H9 (cell line): Measurements from ENCODE around the gene ANGPTL8. TPM values are rescaled to one million over a fixed set of nuclear protein-coding genes. Genes with fewer than 3 reads are reported as not detected.

Experiments
- DNase-seq: peaks from one replicate; pipeline ENCODE4 v3.0.0-alpha.2; 2017
- H2AFZ ChIP-seq: one replicate; pipeline ENCODE4 v1.6.1; 2013; ENCODE audit warnings: mild to moderate bottlenecking, low read length, control low read depth, moderate library complexity
- H2AK5ac ChIP-seq: 2 replicates; pipeline ENCODE4 v1.6.1; 2013; ENCODE audit warnings: low read length, control low read depth, mixed read lengths; ENCODE audit not compliant: insufficient read length
- H2BK120ac ChIP-seq: one replicate; pipeline ENCODE4 v1.6.1; 2013; ENCODE audit warnings: low read depth, mild to moderate bottlenecking, low read length, control low read depth, inconsistent platforms; ENCODE audit not compliant: poor library complexity, severe bottlenecking
- H2BK12ac ChIP-seq: 2 replicates; pipeline ENCODE4 v1.6.1; 2013; ENCODE audit warnings: low read length, control low read depth, mixed read lengths, low read depth; ENCODE audit not compliant: insufficient read length
- H2BK15ac ChIP-seq: 2 replicates; pipeline ENCODE4 v1.6.1; 2013; ENCODE audit warnings: low read depth, low read length, control low read depth
- H2BK20ac ChIP-seq: one replicate; pipeline ENCODE4 v1.6.1; 2013; ENCODE audit warnings: low read depth, mild to moderate bottlenecking, low read length, control low read depth, inconsistent platforms; ENCODE audit not compliant: poor library complexity, severe bottlenecking
- H2BK5ac ChIP-seq: 2 replicates; pipeline ENCODE4 v1.6.1; 2013; ENCODE audit warnings: low read length, control low read depth, mixed read lengths; ENCODE audit not compliant: insufficient read length
- H3K14ac ChIP-seq: 2 replicates; pipeline ENCODE4 v1.6.1; 2013; ENCODE audit warnings: low read length, control low read depth; ENCODE audit not compliant: insufficient read depth
- H3K18ac ChIP-seq: 2 replicates; pipeline ENCODE4 v1.6.1; 2013; ENCODE audit warnings: low read depth, mild to moderate bottlenecking, mixed read lengths, low read length, control low read depth; ENCODE audit not compliant: insufficient read length
- H3K23ac ChIP-seq: 2 replicates; pipeline ENCODE4 v1.6.1; 2013; ENCODE audit warnings: low read length, control low read depth, mixed read lengths, low read depth; ENCODE audit not compliant: insufficient read length
- H3K23me2 ChIP-seq: 2 replicates; pipeline ENCODE4 v1.6.1; 2013; ENCODE audit warnings: low read depth, mild to moderate bottlenecking, mixed read lengths, low read length, control low read depth; ENCODE audit not compliant: insufficient read length, poor library complexity, severe bottlenecking
- H3K27ac ChIP-seq: 2 replicates; pipeline ENCODE4 v1.5.1; 2013; ENCODE audit warnings: low read length, control low read depth, mixed read lengths, low read depth; ENCODE audit not compliant: insufficient read length
- H3K27me3 ChIP-seq: 2 replicates; pipeline ENCODE4 v1.6.1; 2013; ENCODE audit warnings: low read length, control low read depth, inconsistent platforms; ENCODE audit not compliant: insufficient read depth
- H3K4ac ChIP-seq: 2 replicates; pipeline ENCODE4 v1.6.1; 2013; ENCODE audit warnings: low read depth, mild to moderate bottlenecking, control low read depth, inconsistent platforms, low read length, moderate library complexity
- H3K4me1 ChIP-seq: 2 replicates; pipeline ENCODE4 v1.6.1; 2013; ENCODE audit warnings: low read length, control low read depth, inconsistent platforms; ENCODE audit not compliant: insufficient read depth
- H3K4me2 ChIP-seq: 2 replicates; pipeline ENCODE4 v1.6.1; 2013; ENCODE audit warnings: low read length, control low read depth, mixed read lengths; ENCODE audit not compliant: insufficient read length, insufficient read depth
- H3K56ac ChIP-seq: 2 replicates; pipeline ENCODE4 v1.6.1; 2013; ENCODE audit warnings: low read depth, mild to moderate bottlenecking, mixed read lengths, low read length, control low read depth; ENCODE audit not compliant: insufficient read length
- H3K79me1 ChIP-seq: 2 replicates; pipeline ENCODE4 v1.6.1; 2013; ENCODE audit warnings: low read depth, mild to moderate bottlenecking, moderate library complexity, low read length, control low read depth, inconsistent platforms; ENCODE audit not compliant: insufficient read depth, poor library complexity, severe bottlenecking
- H3K79me2 ChIP-seq: 2 replicates; pipeline ENCODE4 v1.6.1; 2013; ENCODE audit warnings: low read length, control low read depth, inconsistent platforms; ENCODE audit not compliant: insufficient read depth
- H3K9ac ChIP-seq: 2 replicates; pipeline ENCODE4 v1.6.1; 2013; ENCODE audit warnings: low read length, control low read depth, mixed read lengths; ENCODE audit not compliant: insufficient read length; ENCODE audit errors: extremely low read depth
- H3K9me3 ChIP-seq: one replicate; pipeline ENCODE4 v1.6.1; 2013; ENCODE audit warnings: low read depth, low read length, inconsistent platforms; ENCODE audit not compliant: control insufficient read depth
- H3T11ph ChIP-seq: one replicate; pipeline ENCODE4 v1.6.1; 2013; ENCODE audit warnings: mild to moderate bottlenecking, low read length, control low read depth, inconsistent platforms
- H4K20me1 ChIP-seq: one replicate; pipeline ENCODE4 v1.6.1; 2013; ENCODE audit not compliant: control insufficient read depth, insufficient read length, insufficient read depth
- H4K5ac ChIP-seq: 2 replicates; pipeline ENCODE4 v1.6.1; 2013; ENCODE audit warnings: low read depth, mild to moderate bottlenecking, mixed read lengths, low read length, control low read depth; ENCODE audit not compliant: insufficient read length
- H4K8ac ChIP-seq: replicated peaks from 2 replicates; pipeline ENCODE4 v1.6.1; 2013; ENCODE audit warnings: low read length, control low read depth, mixed read lengths, low read depth; ENCODE audit not compliant: insufficient read length
- H4K91ac ChIP-seq: 2 replicates; pipeline ENCODE4 v1.6.1; 2013; ENCODE audit warnings: low read depth, mild to moderate bottlenecking, moderate library complexity, mixed read lengths, low read length, control low read depth; ENCODE audit not compliant: insufficient read length
- H3K27ac Mint-ChIP-seq, 3 experiments: 2 replicates in 2 of 3; 3 replicates in 1 of 3; pipeline ENCODE4 v1.8.0; 2020 to 2021; ENCODE audit warnings: mixed read lengths in 3 of 3, mild to moderate bottlenecking in 1 of 3, moderate library complexity in 1 of 3
- H3K27me3 Mint-ChIP-seq: 2 replicates; pipeline ENCODE4 v1.8.0; 2021; ENCODE audit warnings: low read depth, mild to moderate bottlenecking, moderate library complexity, mixed read lengths
- H3K36me3 Mint-ChIP-seq, 3 experiments: 2 replicates in 2 of 3; 3 replicates in 1 of 3; pipeline ENCODE4 v1.8.0; 2020 to 2021; ENCODE audit warnings: low read depth in 3 of 3, mixed read lengths in 3 of 3; ENCODE audit not compliant: insufficient read depth in 1 of 3
- H3K4me1 Mint-ChIP-seq, 2 experiments: 2 replicates each; pipeline ENCODE4 v1.8.0; 2020; ENCODE audit warnings: mixed read lengths in 2 of 2
- H3K4me3 Mint-ChIP-seq, 2 experiments: 2 replicates in 1 of 2; 3 replicates in 1 of 2; pipeline ENCODE4 v1.8.0; 2020 to 2021; ENCODE audit warnings: mild to moderate bottlenecking in 2 of 2, mixed read lengths in 2 of 2, moderate library complexity in 1 of 2
- H3K9me3 Mint-ChIP-seq, 2 experiments: 2 replicates in 1 of 2; 3 replicates in 1 of 2; pipeline ENCODE4 v1.8.0; 2020; ENCODE audit warnings: mild to moderate bottlenecking in 2 of 2, mixed read lengths in 2 of 2, moderate library complexity in 1 of 2
- WGBS: extraction: QIAGEN DNeasy Blood & Tissue Kit; methylation state at CpG from one replicate; pipeline ENCODE4 v1.1.7; 2013; ENCODE audit warnings: missing lambda C conversion rate, low lambda C conversion rate, mixed read lengths; ENCODE audit not compliant: insufficient read length; ENCODE audit errors: extremely low coverage; 5-methylcytosine and 5-hydroxymethylcytosine counted together
- total RNA-seq: library from RNA; stranded (reverse); gene quantifications from 2 replicates; pipeline ENCODE4 v1.2.1, GENCODE V29; 2021
- TF ChIP-seq, protein P1 (sequence below): fragments of 200-600 bp; sonication (generic); conservative IDR thresholded peaks from 3 replicates; pipeline ENCODE4 v1.8.0; 2021; ENCODE audit warnings: antibody characterized with exemption, mild to moderate bottlenecking

The ANGPTL8 gene
- total RNA-seq, 1 experiment from 2014 or later: not detected

DNA sequence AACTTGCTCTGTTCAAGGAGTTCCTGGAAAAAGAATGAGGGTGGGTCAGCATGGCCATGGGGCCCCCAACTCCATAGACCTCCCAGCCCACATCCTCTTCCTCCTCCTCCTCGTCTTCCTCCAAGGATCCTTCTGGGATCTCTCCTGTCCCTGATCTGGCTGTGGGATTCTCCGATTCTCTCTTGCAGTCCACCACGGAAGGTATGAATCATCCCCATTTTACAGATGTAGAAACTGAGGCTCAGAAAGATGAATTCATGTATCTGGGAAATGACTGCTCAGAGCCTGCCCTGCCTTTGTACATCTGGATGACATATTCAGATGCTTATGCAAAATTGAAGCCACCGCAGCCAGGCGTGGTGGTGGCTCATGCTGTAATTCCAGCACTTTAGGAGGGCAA is 39.9 kb upstream of the ANGPTL8 start:
- Histone ChIP-seq H2BK20ac (no peak overlapping the region), H2BK15ac (no peak overlapping the region), H2AK5ac (no peak overlapping the region), H3K27me3 (no peaks in the 10 kb centered on the region), H4K20me1 (no peaks in the 10 kb centered on the region), H2BK12ac (no peak overlapping the region), H3K9ac (no peak overlapping the region), H3K79me2 (no peaks in the 10 kb centered on the region), H4K8ac (no peak overlapping the region), H3K9me3 (no peaks in the 10 kb centered on the region), H3K18ac (no peak overlapping the region), H4K91ac (no peak overlapping the region), H3K27ac (no peak overlapping the region), H3K56ac (no peak overlapping the region), H3T11ph (no peak overlapping the region), H3K23me2 (peaks cover 4% of the 10 kb centered on the region), H2BK5ac (no peak overlapping the region), H3K23ac (no peak overlapping the region), H2AFZ (no peak overlapping the region), H3K4me1 (no peaks in the 10 kb centered on the region; the same call in 1 of the 2 replicates), H3K14ac (no peak overlapping the region), H3K4me2 (no peak overlapping the region), H3K4ac (no peak overlapping the region), H4K5ac (no peak overlapping the region), H2BK120ac (no peak overlapping the region), H3K79me1 (no peaks in the 10 kb centered on the region)
- Mint-ChIP-seq H3K9me3 (no peaks in the 10 kb centered on the region), H3K4me1 (peaks cover 9 to 20% of the 10 kb centered on the region in 2 experiments), H3K27ac (peak overlapping the region in 1 of 3 experiments; percentile 43; a peak in 2 of 7 replicates), H3K27me3 (peaks cover 2% of the 10 kb centered on the region; the same call in 1 of the 2 replicates), H3K36me3 (peaks cover 3 to 25% (median 12%) of the 10 kb centered on the region in 3 experiments; a peak in 5 of 7 replicates), H3K4me3 (no peak overlapping the region)
- TF ChIP-seq, protein P1, sequence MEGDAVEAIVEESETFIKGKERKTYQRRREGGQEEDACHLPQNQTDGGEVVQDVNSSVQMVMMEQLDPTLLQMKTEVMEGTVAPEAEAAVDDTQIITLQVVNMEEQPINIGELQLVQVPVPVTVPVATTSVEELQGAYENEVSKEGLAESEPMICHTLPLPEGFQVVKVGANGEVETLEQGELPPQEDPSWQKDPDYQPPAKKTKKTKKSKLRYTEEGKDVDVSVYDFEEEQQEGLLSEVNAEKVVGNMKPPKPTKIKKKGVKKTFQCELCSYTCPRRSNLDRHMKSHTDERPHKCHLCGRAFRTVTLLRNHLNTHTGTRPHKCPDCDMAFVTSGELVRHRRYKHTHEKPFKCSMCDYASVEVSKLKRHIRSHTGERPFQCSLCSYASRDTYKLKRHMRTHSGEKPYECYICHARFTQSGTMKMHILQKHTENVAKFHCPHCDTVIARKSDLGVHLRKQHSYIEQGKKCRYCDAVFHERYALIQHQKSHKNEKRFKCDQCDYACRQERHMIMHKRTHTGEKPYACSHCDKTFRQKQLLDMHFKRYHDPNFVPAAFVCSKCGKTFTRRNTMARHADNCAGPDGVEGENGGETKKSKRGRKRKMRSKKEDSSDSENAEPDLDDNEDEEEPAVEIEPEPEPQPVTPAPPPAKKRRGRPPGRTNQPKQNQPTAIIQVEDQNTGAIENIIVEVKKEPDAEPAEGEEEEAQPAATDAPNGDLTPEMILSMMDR: no peak
- WGBS: no CpG with 5 or more reads among the region's 5 CpGs
- DNase-seq: no peak
